PC-9 (cell line): ENCODE results near the gene TTC28. TPM values are rescaled to one million over a fixed set of nuclear protein-coding genes. Genes with fewer than 3 reads are reported as not detected.

Experiments
- BruUV-seq: library from RNA; stranded (reverse); fragments of 400-500 nt; replicated peaks from 2 replicates; lab custom pipeline; 2021; lab: Mats Ljungman, UMichigan
- CTCF ChIA-PET: fragments of 300-600 bp; sonication (Branson Sonifier 250); formaldehyde crosslinking; loops from one replicate; lab custom pipeline; 2022; ENCODE audit warnings: antibody characterized with exemption; lab: Charles Lee
- POLR2A ChIA-PET: fragments of 300-600 bp; sonication (Branson Sonifier 250); formaldehyde crosslinking; loops from one replicate; lab custom pipeline; 2022; ENCODE audit warnings: antibody characterized with exemption; ENCODE audit not compliant: unreplicated experiment; lab: Charles Lee
- DNase-seq, 2 experiments: peaks; one replicate each; pipeline versions ENCODE4 v3.0.0 to v3.0.0-alpha.2; 2015 to 2022; ENCODE audit warnings: mixed read lengths in 1 of 2
- H2AFZ ChIP-seq: fragments of 200-600 bp; sonication (generic); 2 replicates; pipeline ENCODE4 v1.8.1; 2017; ENCODE audit warnings: antibody characterized with exemption
- H3F3A ChIP-seq: fragments of 200-600 bp; sonication (generic); 2 replicates; pipeline ENCODE4 v1.8.1; 2017; ENCODE audit warnings: antibody characterized with exemption, mild to moderate bottlenecking, low read depth; ENCODE audit not compliant: insufficient read depth
- H3K27ac ChIP-seq: fragments of 200-600 bp; sonication (generic); 2 replicates; pipeline ENCODE4 v1.6.1; 2016; ENCODE audit warnings: mixed run types
- H3K27me3 ChIP-seq: fragments of 200-600 bp; sonication (generic); 2 replicates; pipeline ENCODE4 v1.6.1; 2016; ENCODE audit warnings: low read depth, mixed run types; ENCODE audit not compliant: insufficient read depth
- H3K36me3 ChIP-seq: fragments of 200-600 bp; sonication (generic); 2 replicates; pipeline ENCODE4 v1.6.1; 2016; ENCODE audit warnings: low read depth, mixed run types
- H3K4me1 ChIP-seq: fragments of 200-600 bp; sonication (generic); replicated peaks from 2 replicates; pipeline ENCODE4 v1.6.1; 2016; ENCODE audit warnings: mixed run types; ENCODE audit not compliant: insufficient read depth
- H3K4me2 ChIP-seq: fragments of 200-600 bp; sonication (generic); 2 replicates; pipeline ENCODE4 v1.6.1; 2017; ENCODE audit warnings: mixed run types
- H3K4me3 ChIP-seq: fragments of 200-600 bp; sonication (generic); 2 replicates; pipeline ENCODE4 v1.6.1; 2016; ENCODE audit warnings: mixed run types
- H3K79me2 ChIP-seq: fragments of 200-600 bp; sonication (generic); 2 replicates; pipeline ENCODE4 v1.6.1; 2017; ENCODE audit warnings: low read depth, mixed run types
- H3K9me2 ChIP-seq: fragments of 200-600 bp; sonication (generic); 2 replicates; pipeline ENCODE4 v1.8.1; 2017; ENCODE audit warnings: mild to moderate bottlenecking; ENCODE audit not compliant: insufficient read depth
- H3K9me3 ChIP-seq: fragments of 200-600 bp; sonication (generic); 2 replicates; pipeline ENCODE4 v1.8.1; 2016; ENCODE audit warnings: low read depth; ENCODE audit not compliant: insufficient read depth
- H4K20me1 ChIP-seq: fragments of 200-600 bp; sonication (generic); 2 replicates; pipeline ENCODE4 v1.8.1; 2017; ENCODE audit not compliant: insufficient read depth
- EZH2 ChIP-seq: fragments of 200-600 bp; sonication (generic); IDR thresholded peaks from 2 replicates; pipeline ENCODE4 v1.8.0; 2017; ENCODE audit warnings: antibody characterized with exemption, low read depth
- intact Hi-C: fragments of 100-400 bp; cut with micrococcal nuclease; formaldehyde crosslinking; loops from one replicate; pipeline ENCODE4 v1.10.0; 2022; ENCODE audit not compliant: unreplicated experiment
- total RNA-seq: library from RNA; stranded (reverse); gene quantifications from 2 replicates; pipeline ENCODE4 v1.2.3, GENCODE V29; 2021
- TF ChIP-seq, protein P1 (sequence below): fragments of 200-600 bp; sonication (generic); conservative IDR thresholded peaks from 2 replicates; pipeline ENCODE4 v1.6.1; 2017; ENCODE audit warnings: mixed run types, antibody characterized with exemption, mild to moderate bottlenecking, moderate library complexity

TTC28 gene
- total RNA-seq, 1 experiment from 2014 or later = 6.7 TPM

DNA sequence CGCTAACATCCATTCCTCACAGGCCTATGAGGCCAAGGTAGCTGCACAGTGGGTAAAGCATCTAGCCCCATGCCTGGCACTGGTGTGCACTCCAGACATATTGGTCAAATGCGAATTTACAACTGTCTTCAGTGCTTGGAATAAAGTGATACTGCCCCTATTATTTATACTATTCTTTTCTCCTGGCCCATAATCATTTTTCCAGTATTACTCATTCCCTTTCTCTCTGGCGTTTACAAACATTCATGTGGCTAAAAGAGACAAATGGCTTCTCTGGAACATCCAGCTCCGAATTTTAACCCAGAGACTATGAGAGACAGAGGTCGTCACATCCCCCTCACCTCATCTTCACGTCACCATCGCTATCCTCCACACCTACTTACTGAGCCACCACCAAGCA is 673.4 kb downstream of the TTC28 start:
- Histone ChIP-seq H3K4me2 (no peak overlapping the region), H3K9me3 (no peaks in the 10 kb centered on the region), H3K4me3 (no peak overlapping the region), H2AFZ (no peak overlapping the region), H4K20me1 (no peaks in the 10 kb centered on the region), H3K9me2 (no peaks in the 10 kb centered on the region), H3K36me3 (no peaks in the 10 kb centered on the region), H3F3A (no peaks in the 10 kb centered on the region), H3K27ac (no peak overlapping the region), H3K4me1 (peaks cover 10% of the 10 kb centered on the region), H3K27me3 (no peaks in the 10 kb centered on the region), H3K79me2 (no peaks in the 10 kb centered on the region)
- BruUV-seq = no TSS peak
- POLR2A ChIA-PET = no interaction called here
- DNase-seq = no peak
- TF ChIP-seq, protein P1, sequence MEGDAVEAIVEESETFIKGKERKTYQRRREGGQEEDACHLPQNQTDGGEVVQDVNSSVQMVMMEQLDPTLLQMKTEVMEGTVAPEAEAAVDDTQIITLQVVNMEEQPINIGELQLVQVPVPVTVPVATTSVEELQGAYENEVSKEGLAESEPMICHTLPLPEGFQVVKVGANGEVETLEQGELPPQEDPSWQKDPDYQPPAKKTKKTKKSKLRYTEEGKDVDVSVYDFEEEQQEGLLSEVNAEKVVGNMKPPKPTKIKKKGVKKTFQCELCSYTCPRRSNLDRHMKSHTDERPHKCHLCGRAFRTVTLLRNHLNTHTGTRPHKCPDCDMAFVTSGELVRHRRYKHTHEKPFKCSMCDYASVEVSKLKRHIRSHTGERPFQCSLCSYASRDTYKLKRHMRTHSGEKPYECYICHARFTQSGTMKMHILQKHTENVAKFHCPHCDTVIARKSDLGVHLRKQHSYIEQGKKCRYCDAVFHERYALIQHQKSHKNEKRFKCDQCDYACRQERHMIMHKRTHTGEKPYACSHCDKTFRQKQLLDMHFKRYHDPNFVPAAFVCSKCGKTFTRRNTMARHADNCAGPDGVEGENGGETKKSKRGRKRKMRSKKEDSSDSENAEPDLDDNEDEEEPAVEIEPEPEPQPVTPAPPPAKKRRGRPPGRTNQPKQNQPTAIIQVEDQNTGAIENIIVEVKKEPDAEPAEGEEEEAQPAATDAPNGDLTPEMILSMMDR = no peak
- no peak for TF ChIP-seq EZH2
- intact Hi-C loops = loop anchor here (5.0 kb wide), 1 partner anchor 1329 kb away; no protein-coding TSS in a partner anchor
- CTCF ChIA-PET = no interaction called here

DNA sequence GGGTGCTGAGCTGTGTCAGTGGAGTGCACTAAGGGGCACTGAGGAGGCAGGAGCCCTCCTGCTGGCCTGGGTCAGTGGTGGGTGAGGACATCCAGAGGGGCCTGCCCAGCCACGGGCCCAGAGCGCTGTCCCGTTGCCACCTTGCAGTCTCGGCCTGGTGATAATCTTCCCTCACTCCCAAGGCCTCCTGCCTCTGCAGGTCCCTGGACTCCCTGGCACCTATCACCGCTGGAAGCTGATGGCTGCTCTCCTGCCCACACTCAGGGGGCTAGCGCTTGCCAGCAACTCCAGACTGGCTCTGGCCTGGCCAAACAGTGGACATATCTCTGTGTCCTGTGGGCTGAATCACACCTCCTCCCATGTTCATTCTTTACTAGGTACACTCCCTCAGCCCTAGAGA is 674.1 kb downstream of the TTC28 start:
- Histone ChIP-seq H3K27ac (no peak overlapping the region), H3K9me2 (no peaks in the 10 kb centered on the region), H3K4me3 (no peak overlapping the region), H3F3A (no peaks in the 10 kb centered on the region), H3K36me3 (no peaks in the 10 kb centered on the region), H3K9me3 (no peaks in the 10 kb centered on the region), H3K27me3 (no peaks in the 10 kb centered on the region), H4K20me1 (no peaks in the 10 kb centered on the region), H3K4me1 (peaks cover 10% of the 10 kb centered on the region), H2AFZ (no peak overlapping the region), H3K4me2 (no peak overlapping the region), H3K79me2 (no peaks in the 10 kb centered on the region)
- ChIA-PET POLR2A (no interaction called here), CTCF (no interaction called here)
- DNase-seq = no peak
- intact Hi-C loops = loop anchor here (5.0 kb wide), 1 partner anchor 1328 kb away; no protein-coding TSS in a partner anchor
- TF ChIP-seq, protein P1 = no peak
- no peak for TF ChIP-seq EZH2
- BruUV-seq = no TSS peak

DNA sequence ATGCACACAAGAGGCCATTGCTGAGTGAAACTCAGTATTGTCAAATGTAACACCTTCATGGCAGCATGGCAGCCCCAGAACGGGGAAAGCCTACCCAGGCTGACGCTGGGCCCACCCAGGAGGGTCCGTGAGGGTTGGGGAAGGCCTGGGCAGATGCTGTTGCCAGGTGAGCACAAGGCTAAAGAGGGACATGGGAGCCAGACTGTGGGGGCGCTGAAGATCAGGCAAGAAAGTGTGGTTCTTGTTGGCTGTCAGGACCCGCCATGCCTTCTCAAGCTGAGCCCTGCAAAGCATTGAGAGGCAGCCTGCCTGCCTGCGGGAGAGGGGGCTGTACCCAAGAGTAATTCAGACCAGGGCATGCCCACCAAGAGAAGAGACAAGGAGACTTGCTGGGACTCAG is 675.6 kb downstream of the TTC28 start:
- ChIA-PET POLR2A (no interaction called here), CTCF (no interaction called here)
- Histone ChIP-seq H3K9me3 (no peaks in the 10 kb centered on the region), H3K4me1 (peaks cover 10% of the 10 kb centered on the region), H3K36me3 (no peaks in the 10 kb centered on the region), H3K27me3 (no peaks in the 10 kb centered on the region), H3K4me2 (no peak overlapping the region), H3K79me2 (no peaks in the 10 kb centered on the region), H4K20me1 (no peaks in the 10 kb centered on the region), H3K27ac (no peak overlapping the region), H2AFZ (no peak overlapping the region), H3K4me3 (no peak overlapping the region), H3K9me2 (no peaks in the 10 kb centered on the region), H3F3A (no peaks in the 10 kb centered on the region)
- DNase-seq = no peak
- no TSS peak for BruUV-seq
- TF ChIP-seq, protein P1 = no peak
- no peak for TF ChIP-seq EZH2
- intact Hi-C loops = no loop called here
